Vagina (tissue), 2 donors: ENCODE data around the gene DPP10. TPM values are rescaled to one million over a fixed set of nuclear protein-coding genes. Genes with fewer than 3 reads are reported as not detected.

Experiments
- DNase-seq, 2 donors: peaks; one replicate each; pipeline ENCODE4 v3.0.0-alpha.2; 2017; ENCODE audit errors: extremely low spot score in 2 of 2
- H3K27ac ChIP-seq: fragments of 200-600 bp; sonication (generic); one replicate; pipeline ENCODE4 v1.5.1; 2019
- H3K27me3 ChIP-seq: fragments of 200-600 bp; sonication (generic); one replicate; pipeline ENCODE4 v1.5.1; 2019
- H3K36me3 ChIP-seq, 2 donors: fragments of 200-600 bp; sonication (generic); one replicate each; pipeline ENCODE4 v1.5.1; 2017 to 2019
- H3K4me1 ChIP-seq: fragments of 200-600 bp; sonication (generic); one replicate; pipeline ENCODE4 v1.5.1; 2019
- H3K4me3 ChIP-seq, 2 donors: fragments of 200-600 bp; sonication (generic); 1 replicate in 1 of 2; 2 replicates in 1 of 2; pipeline ENCODE4 v1.5.1; 2016 to 2019
- H3K9me3 ChIP-seq: fragments of 200-600 bp; sonication (generic); one replicate; pipeline ENCODE4 v1.5.1; 2019
- CTCF ChIP-seq, 3 experiments: fragments of 450-650 bp in 2 of 3; fragments of 200-600 bp in 1 of 3; sonication (generic) in 1 of 3; IDR thresholded peaks; one replicate each; pipeline ENCODE4 v1.5.1; 2017 to 2019; ENCODE audit warnings: antibody characterized with exemption in 3 of 3, mild to moderate bottlenecking in 2 of 3, moderate library complexity in 2 of 3
- POLR2A ChIP-seq, 2 donors: fragments of 450-650 bp; IDR thresholded peaks; one replicate each; pipeline ENCODE4 v1.6.1; 2017; ENCODE audit warnings: antibody characterized with exemption in 2 of 2, mild to moderate bottlenecking in 2 of 2, moderate library complexity in 2 of 2
- POLR2AphosphoS5 ChIP-seq, 2 donors: sonication (generic); formaldehyde crosslinking; IDR thresholded peaks; one replicate each; pipeline ENCODE4 v1.9.0; 2017; ENCODE audit warnings: antibody characterized with exemption in 2 of 2, mild to moderate bottlenecking in 2 of 2, low read depth in 1 of 2; ENCODE audit not compliant: insufficient read depth in 1 of 2
- intact Hi-C: fragments of 100-400 bp; cut with DNase I; formaldehyde crosslinking; loops from one replicate; pipeline ENCODE4 v1.15.1; 2023
- total RNA-seq: library from RNA; depleted of rRNA; stranded (reverse); fragments of >200 nt; gene quantifications from one replicate; pipeline ENCODE4 v1.2.3, GENCODE V29; 2016

DPP10 gene
- total RNA-seq, 1 donor from 2014 or later: not detected

- H3K27ac ChIP-seq: no peak overlapping the region
- H3K4me1 ChIP-seq: no peaks in the 10 kb centered on the region
- H3K4me3 ChIP-seq: no peak overlapping the region
- DNase-seq: no peak
- H3K27me3 ChIP-seq: no peaks in the 10 kb centered on the region
- no peaks in the 10 kb centered on the region for H3K36me3 ChIP-seq
- intact Hi-C loops: no loop called here
- no peak for TF ChIP-seq CTCF (IDR thresholded peaks at IDR 0.05)
- no peak for TF ChIP-seq POLR2A (IDR thresholded peaks at IDR 0.05)
- TF ChIP-seq POLR2AphosphoS5 (IDR thresholded peaks at IDR 0.05; ENCODE audit: insufficient read depth in 1 of 2, low read depth in 1 of 2): no peak
- H3K9me3 ChIP-seq: no peaks in the 10 kb centered on the region
Measured at GRCh38 chr2:115774361-115774760, 1331.9 kb downstream of the DPP10 start.

GRCh38 chr2:115779085-115779632 lies 1336.7 kb downstream of the DPP10 start:
- Histone ChIP-seq H3K27ac (no peak overlapping the region), H3K9me3 (no peaks in the 10 kb centered on the region), H3K4me3 (no peak overlapping the region), H3K36me3 (no peaks in the 10 kb centered on the region), H3K4me1 (no peaks in the 10 kb centered on the region), H3K27me3 (no peaks in the 10 kb centered on the region)
- TF ChIP-seq POLR2AphosphoS5 (IDR thresholded peaks at IDR 0.05; ENCODE audit: insufficient read depth in 1 of 2, low read depth in 1 of 2) (no peak), CTCF (IDR thresholded peaks at IDR 0.05) (no peak), POLR2A (IDR thresholded peaks at IDR 0.05) (no peak)
- DNase-seq: no peak
- intact Hi-C loops: no loop called here

- DNase-seq: no peak
- Histone ChIP-seq H3K9me3 (no peaks in the 10 kb centered on the region), H3K4me1 (no peaks in the 10 kb centered on the region), H3K36me3 (no peaks in the 10 kb centered on the region), H3K27me3 (no peaks in the 10 kb centered on the region), H3K27ac (no peak overlapping the region), H3K4me3 (no peak overlapping the region)
- no peak for TF ChIP-seq POLR2AphosphoS5 (IDR thresholded peaks at IDR 0.05; ENCODE audit: insufficient read depth in 1 of 2, low read depth in 1 of 2)
- TF ChIP-seq POLR2A (IDR thresholded peaks at IDR 0.05): no peak
- intact Hi-C loops: no loop called here
Measured at GRCh38 chr2:115782286-115782685, 1339.8 kb downstream of the DPP10 start.

- no peaks in the 10 kb centered on the region for H3K4me1 ChIP-seq
- H3K27me3 ChIP-seq: no peaks in the 10 kb centered on the region
- no peak overlapping the region for H3K4me3 ChIP-seq
- H3K27ac ChIP-seq: no peak overlapping the region
- no peaks in the 10 kb centered on the region for H3K36me3 ChIP-seq
- intact Hi-C loops: no loop called here
- DNase-seq: no peak
- no peak for TF ChIP-seq POLR2AphosphoS5 (IDR thresholded peaks at IDR 0.05; ENCODE audit: insufficient read depth in 1 of 2, low read depth in 1 of 2)
- TF ChIP-seq POLR2A (IDR thresholded peaks at IDR 0.05): no peak
- no peak for TF ChIP-seq CTCF (IDR thresholded peaks at IDR 0.05)
- H3K9me3 ChIP-seq: no peaks in the 10 kb centered on the region
Measured at GRCh38 chr2:115796078-115796477, 1353.6 kb downstream of the DPP10 start.

GRCh38 chr2:115807276-115807675 lies 1364.8 kb downstream of the DPP10 start:
- no peak overlapping the region for H3K27ac ChIP-seq
- H3K4me3 ChIP-seq: no peak overlapping the region
- H3K36me3 ChIP-seq: no peaks in the 10 kb centered on the region
- no peaks in the 10 kb centered on the region for H3K9me3 ChIP-seq
- intact Hi-C loops: no loop called here
- H3K27me3 ChIP-seq: no peaks in the 10 kb centered on the region
- no peaks in the 10 kb centered on the region for H3K4me1 ChIP-seq
- TF ChIP-seq POLR2A (IDR thresholded peaks at IDR 0.05): no peak
- TF ChIP-seq POLR2AphosphoS5 (IDR thresholded peaks at IDR 0.05; ENCODE audit: insufficient read depth in 1 of 2, low read depth in 1 of 2): no peak
- TF ChIP-seq CTCF (IDR thresholded peaks at IDR 0.05): no peak
- no peak for DNase-seq
